ENCODE results near the gene SEMA5A.

- TF ChIP-seq, protein P1, sequence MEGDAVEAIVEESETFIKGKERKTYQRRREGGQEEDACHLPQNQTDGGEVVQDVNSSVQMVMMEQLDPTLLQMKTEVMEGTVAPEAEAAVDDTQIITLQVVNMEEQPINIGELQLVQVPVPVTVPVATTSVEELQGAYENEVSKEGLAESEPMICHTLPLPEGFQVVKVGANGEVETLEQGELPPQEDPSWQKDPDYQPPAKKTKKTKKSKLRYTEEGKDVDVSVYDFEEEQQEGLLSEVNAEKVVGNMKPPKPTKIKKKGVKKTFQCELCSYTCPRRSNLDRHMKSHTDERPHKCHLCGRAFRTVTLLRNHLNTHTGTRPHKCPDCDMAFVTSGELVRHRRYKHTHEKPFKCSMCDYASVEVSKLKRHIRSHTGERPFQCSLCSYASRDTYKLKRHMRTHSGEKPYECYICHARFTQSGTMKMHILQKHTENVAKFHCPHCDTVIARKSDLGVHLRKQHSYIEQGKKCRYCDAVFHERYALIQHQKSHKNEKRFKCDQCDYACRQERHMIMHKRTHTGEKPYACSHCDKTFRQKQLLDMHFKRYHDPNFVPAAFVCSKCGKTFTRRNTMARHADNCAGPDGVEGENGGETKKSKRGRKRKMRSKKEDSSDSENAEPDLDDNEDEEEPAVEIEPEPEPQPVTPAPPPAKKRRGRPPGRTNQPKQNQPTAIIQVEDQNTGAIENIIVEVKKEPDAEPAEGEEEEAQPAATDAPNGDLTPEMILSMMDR (IDR thresholded peaks at IDR 0.05): no peak
- no peak for TF ChIP-seq POLR2A (IDR thresholded peaks at IDR 0.05)
Observed at GRCh38 chr5:9249231-9249630, 296.6 kb downstream of the SEMA5A start.

Data from lower leg skin (tissue), 3 donors.